Natural killer cell (primary cell): Measurements from ENCODE around the gene TGM3. TPM values are rescaled to one million over a fixed set of nuclear protein-coding genes. Genes with fewer than 3 reads are reported as not detected.

ENCODE experiments used
- ATAC-seq, 3 donors: fragments of 150-1000 bp in 2 of 3; fragments of 200-7000 bp in 1 of 3; cut with Tn5 transposase; 1 replicate in 1 of 3; 2 replicates in 2 of 3; pipeline ENCODE4 v1.10.0; 2021; ENCODE audit warnings: mild to moderate bottlenecking in 2 of 3, moderate library complexity in 2 of 3
- DNase-seq, 2 donors: peaks; one replicate each; pipeline versions ENCODE4 v3.0.0 to v3.0.0-alpha.2; 2013 to 2021; ENCODE audit warnings: mixed read lengths in 1 of 2
- H3K27ac ChIP-seq: one replicate; pipeline ENCODE4 v1.5.1; 2013; ENCODE audit warnings: mild to moderate bottlenecking, low read length
- H3K27me3 ChIP-seq: one replicate; pipeline ENCODE4 v1.6.1; 2013; ENCODE audit warnings: low read length; ENCODE audit not compliant: control insufficient read depth, insufficient read depth
- H3K36me3 ChIP-seq: one replicate; pipeline ENCODE4 v1.6.1; 2013; ENCODE audit warnings: low read length; ENCODE audit not compliant: control insufficient read depth, insufficient read depth
- H3K4me1 ChIP-seq: one replicate; pipeline ENCODE4 v1.6.1; 2013; ENCODE audit warnings: low read length; ENCODE audit not compliant: control insufficient read depth, insufficient read depth
- H3K4me3 ChIP-seq: one replicate; pipeline ENCODE4 v1.5.1; 2013; ENCODE audit warnings: low read length
- H3K9me3 ChIP-seq: one replicate; pipeline ENCODE4 v1.6.1; 2013; ENCODE audit warnings: low read length; ENCODE audit not compliant: control insufficient read depth, insufficient read depth
- H3K27ac Mint-ChIP-seq, 2 donors: one replicate each; pipeline ENCODE4 v1.8.0; 2022; ENCODE audit warnings: mild to moderate bottlenecking in 2 of 2, mixed read lengths in 2 of 2, moderate library complexity in 1 of 2
- H3K27me3 Mint-ChIP-seq, 2 donors: one replicate each; pipeline ENCODE4 v1.8.0; 2022; ENCODE audit warnings: low read depth in 2 of 2, mixed read lengths in 2 of 2
- H3K36me3 Mint-ChIP-seq: one replicate; pipeline ENCODE4 v1.8.0; 2022; ENCODE audit warnings: mixed read lengths
- H3K4me1 Mint-ChIP-seq, 2 donors: one replicate each; pipeline ENCODE4 v1.8.0; 2022; ENCODE audit warnings: mixed read lengths in 2 of 2
- H3K4me3 Mint-ChIP-seq: one replicate; pipeline ENCODE4 v1.8.0; 2022; ENCODE audit warnings: mild to moderate bottlenecking, moderate library complexity, mixed read lengths
- H3K9me3 Mint-ChIP-seq, 2 donors: one replicate each; pipeline ENCODE4 v1.8.0; 2022; ENCODE audit warnings: mixed read lengths in 2 of 2
- WGBS: methylation state at CpG from one replicate; pipeline ENCODE4 v1.1.7; 2013; ENCODE audit warnings: missing lambda C conversion rate; ENCODE audit not compliant: insufficient coverage; 5-methylcytosine and 5-hydroxymethylcytosine counted together
- intact Hi-C: fragments of 100-400 bp; cut with micrococcal nuclease; formaldehyde crosslinking; loops from one replicate; pipeline ENCODE4 v1.14.2; 2022
- total RNA-seq, 4 donors: library from RNA; stranded (reverse); fragments of 120-200 nt in 1 of 4; gene quantifications; one replicate each; pipeline versions ENCODE4 v1.2.3 to v1.2.4, GENCODE V29; 2013 to 2022
- TF ChIP-seq, protein P1 (sequence below): fragments of 200-600 bp; IDR thresholded peaks from one replicate; pipeline ENCODE4 v1.8.0; 2022; ENCODE audit warnings: antibody characterized with exemption

The TGM3 gene
- total RNA-seq, 3 donors from 2014 or later (not counting 1 experiment from before 2014, with no cell fraction given): not detected

DNA sequence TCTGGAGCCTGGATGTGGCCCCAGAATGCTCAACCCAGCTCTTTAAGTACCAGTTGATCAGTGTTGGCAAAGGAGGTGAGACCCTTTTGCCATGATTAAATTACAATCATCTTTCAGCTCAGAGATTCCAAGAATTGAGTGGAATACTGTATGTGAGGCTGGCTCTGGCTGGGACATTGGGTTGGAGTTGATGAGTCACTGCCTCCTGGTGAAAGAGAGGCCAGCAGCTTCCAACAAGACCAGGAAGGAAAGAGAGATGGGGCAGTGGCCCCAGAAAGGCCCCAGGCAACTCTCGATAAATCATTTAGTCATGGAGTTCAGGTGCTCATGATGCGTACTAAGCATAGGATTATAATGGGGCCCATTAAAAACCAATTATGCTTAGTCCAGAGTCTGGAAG lies 87.0 kb downstream of the TGM3 start:
- H3K9me3 Mint-ChIP-seq: no peaks in the 10 kb centered on the region
- peaks cover 0 to 12% of the 10 kb centered on the region in 2 donors for H3K4me1 Mint-ChIP-seq
- DNase-seq (no peak), ATAC-seq (no peak)
- intact Hi-C loops: no loop called here
- peaks cover 13% of the 10 kb centered on the region for H3K4me1 ChIP-seq
- no peaks in the 10 kb centered on the region for H3K36me3 ChIP-seq
- H3K4me3 ChIP-seq: no peak overlapping the region
- 96% methylated on average over 2 of the region's 2 CpGs for WGBS
- H3K27ac ChIP-seq: no peak overlapping the region
- TF ChIP-seq, protein P1, sequence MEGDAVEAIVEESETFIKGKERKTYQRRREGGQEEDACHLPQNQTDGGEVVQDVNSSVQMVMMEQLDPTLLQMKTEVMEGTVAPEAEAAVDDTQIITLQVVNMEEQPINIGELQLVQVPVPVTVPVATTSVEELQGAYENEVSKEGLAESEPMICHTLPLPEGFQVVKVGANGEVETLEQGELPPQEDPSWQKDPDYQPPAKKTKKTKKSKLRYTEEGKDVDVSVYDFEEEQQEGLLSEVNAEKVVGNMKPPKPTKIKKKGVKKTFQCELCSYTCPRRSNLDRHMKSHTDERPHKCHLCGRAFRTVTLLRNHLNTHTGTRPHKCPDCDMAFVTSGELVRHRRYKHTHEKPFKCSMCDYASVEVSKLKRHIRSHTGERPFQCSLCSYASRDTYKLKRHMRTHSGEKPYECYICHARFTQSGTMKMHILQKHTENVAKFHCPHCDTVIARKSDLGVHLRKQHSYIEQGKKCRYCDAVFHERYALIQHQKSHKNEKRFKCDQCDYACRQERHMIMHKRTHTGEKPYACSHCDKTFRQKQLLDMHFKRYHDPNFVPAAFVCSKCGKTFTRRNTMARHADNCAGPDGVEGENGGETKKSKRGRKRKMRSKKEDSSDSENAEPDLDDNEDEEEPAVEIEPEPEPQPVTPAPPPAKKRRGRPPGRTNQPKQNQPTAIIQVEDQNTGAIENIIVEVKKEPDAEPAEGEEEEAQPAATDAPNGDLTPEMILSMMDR: no peak
- no peak overlapping the region for H3K27ac Mint-ChIP-seq
- H3K9me3 ChIP-seq: peaks cover 13% of the 10 kb centered on the region
- H3K36me3 Mint-ChIP-seq: no peaks in the 10 kb centered on the region
- H3K27me3 ChIP-seq: no peaks in the 10 kb centered on the region
- H3K27me3 Mint-ChIP-seq: peaks cover 8 to 11% of the 10 kb centered on the region in 2 donors
- H3K4me3 Mint-ChIP-seq: no peak overlapping the region

DNA sequence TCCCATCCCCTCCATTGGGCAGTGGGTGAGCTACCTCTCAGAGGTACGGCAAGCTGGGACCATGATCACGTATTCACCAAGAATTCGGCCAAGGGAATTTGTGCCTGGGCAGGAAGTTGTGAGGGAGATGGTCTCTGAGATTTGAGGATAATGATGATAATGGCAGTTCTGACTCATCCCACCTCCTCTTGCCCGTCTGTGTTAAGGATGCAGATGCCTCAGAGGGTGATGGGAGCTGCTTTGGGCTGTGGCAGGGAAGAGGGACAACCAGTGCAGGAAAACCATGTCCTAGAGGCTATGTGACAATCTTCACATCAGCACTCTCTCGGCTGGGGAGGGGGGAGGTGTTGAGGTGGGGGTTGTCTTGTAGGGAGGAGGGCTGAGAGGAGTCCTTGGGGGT lies 89.2 kb downstream of the TGM3 start:
- no peaks in the 10 kb centered on the region for H3K4me1 ChIP-seq
- Mint-ChIP-seq H3K27ac (no peak overlapping the region), H3K36me3 (no peaks in the 10 kb centered on the region), H3K27me3 (peaks cover 8 to 10% of the 10 kb centered on the region in 2 donors), H3K4me1 (peaks cover 0 to 2% of the 10 kb centered on the region in 2 donors), H3K4me3 (no peak overlapping the region), H3K9me3 (no peaks in the 10 kb centered on the region)
- no peak overlapping the region for H3K4me3 ChIP-seq
- H3K9me3 ChIP-seq: peaks cover 17% of the 10 kb centered on the region
- intact Hi-C loops: no loop called here
- no peaks in the 10 kb centered on the region for H3K27me3 ChIP-seq
- H3K27ac ChIP-seq: no peak overlapping the region
- 79% methylated on average over 3 of the region's 5 CpGs for WGBS
- no peak for ATAC-seq
- TF ChIP-seq, protein P1: no peak
- no peaks in the 10 kb centered on the region for H3K36me3 ChIP-seq
- DNase-seq: no peak

DNA sequence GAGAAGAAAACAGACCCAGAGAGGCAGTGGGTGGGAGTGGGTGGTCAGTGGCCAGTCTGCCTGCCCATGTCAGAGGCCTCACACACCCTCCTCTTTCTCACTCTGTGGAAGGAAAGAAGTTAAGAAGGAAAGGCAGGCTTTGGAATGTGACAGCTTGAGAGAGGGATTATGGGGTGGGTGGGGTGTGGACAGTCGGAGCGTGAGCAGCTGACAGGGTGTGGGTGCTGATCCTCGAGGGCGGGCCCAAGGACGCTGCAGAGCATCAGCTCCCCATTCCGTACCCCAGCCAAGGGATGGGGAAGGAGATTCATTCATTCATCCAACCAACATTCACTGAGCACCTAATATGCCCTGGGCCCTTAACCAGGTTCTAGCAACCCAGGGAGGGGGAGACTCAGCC lies 89.7 kb downstream of the TGM3 start:
- Mint-ChIP-seq H3K4me3 (no peak overlapping the region), H3K27ac (no peak overlapping the region), H3K9me3 (no peaks in the 10 kb centered on the region), H3K36me3 (no peaks in the 10 kb centered on the region), H3K4me1 (no peaks in the 10 kb centered on the region), H3K27me3 (peaks cover 8 to 10% of the 10 kb centered on the region in 2 donors)
- H3K27me3 ChIP-seq: no peaks in the 10 kb centered on the region
- ATAC-seq: no peak
- TF ChIP-seq, protein P1: no peak
- no peak overlapping the region for H3K27ac ChIP-seq
- peaks cover 17% of the 10 kb centered on the region for H3K9me3 ChIP-seq
- intact Hi-C loops: no loop called here
- no peaks in the 10 kb centered on the region for H3K36me3 ChIP-seq
- H3K4me3 ChIP-seq: no peak overlapping the region
- DNase-seq: no peak
- no peaks in the 10 kb centered on the region for H3K4me1 ChIP-seq
- 86% methylated on average over 6 of the region's 6 CpGs for WGBS

DNA sequence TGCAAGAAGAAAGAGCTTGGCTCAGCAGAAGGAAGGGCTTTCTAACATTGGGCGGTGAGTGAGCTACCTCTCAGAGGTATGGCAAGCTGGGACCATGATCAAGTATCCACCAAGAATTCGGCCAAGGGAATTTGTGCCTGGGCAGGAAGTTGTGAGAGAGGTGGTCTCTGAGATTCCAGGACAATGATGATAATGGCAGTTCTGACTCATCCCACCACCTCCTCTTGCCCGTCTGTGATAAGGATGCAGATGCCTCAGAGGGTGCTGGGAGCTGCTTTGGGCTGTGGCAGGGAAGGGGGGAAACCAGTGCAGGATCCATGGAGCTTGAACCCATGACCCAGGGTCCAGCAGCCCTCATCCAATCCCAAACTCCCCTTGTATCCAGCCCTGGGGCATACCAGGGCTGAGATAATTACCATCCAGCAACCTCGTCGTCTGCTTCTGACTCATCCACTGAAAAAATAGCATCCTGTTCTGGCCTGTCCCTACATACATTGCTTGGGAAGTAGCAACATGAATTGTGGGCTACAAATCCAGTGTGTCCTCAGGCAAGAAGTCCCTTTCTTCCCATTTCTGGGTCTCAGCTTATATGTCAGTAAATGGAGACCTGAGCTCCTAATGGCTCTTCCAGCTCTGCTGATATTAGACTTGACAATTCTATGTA lies 90.8 kb downstream of the TGM3 start:
- Histone ChIP-seq H3K27ac (no peak overlapping the region), H3K4me3 (no peak overlapping the region), H3K36me3 (no peaks in the 10 kb centered on the region), H3K9me3 (peaks cover 17% of the 10 kb centered on the region), H3K4me1 (no peaks in the 10 kb centered on the region), H3K27me3 (no peaks in the 10 kb centered on the region)
- Mint-ChIP-seq H3K4me3 (no peak overlapping the region), H3K27ac (no peak overlapping the region), H3K9me3 (no peaks in the 10 kb centered on the region), H3K36me3 (no peaks in the 10 kb centered on the region), H3K4me1 (no peaks in the 10 kb centered on the region), H3K27me3 (peaks cover 8 to 13% of the 10 kb centered on the region in 2 donors)
- intact Hi-C loops: no loop called here
- 79% methylated on average over 4 of the region's 5 CpGs for WGBS
- ATAC-seq (no peak), DNase-seq (no peak)
- TF ChIP-seq, protein P1: no peak
